Panc1 (cell line): ENCODE measurements around the gene NDUFAF2. TPM values are rescaled to one million over a fixed set of nuclear protein-coding genes. Genes with fewer than 3 reads are reported as not detected.

Source experiments
- ATAC-seq: fragments of 200-7000 bp; cut with Tn5 transposase; 2 replicates; pipeline ENCODE4 v1.9.1; 2020; ENCODE audit warnings: mild to moderate bottlenecking, moderate library complexity
- BruUV-seq: library from RNA; stranded (reverse); fragments of 400-500 nt; replicated peaks from 2 replicates; lab custom pipeline; 2021; lab: Mats Ljungman, UMichigan
- CTCF ChIA-PET: fragments of 300-600 bp; sonication (Branson Sonifier 250); formaldehyde crosslinking; loops from one replicate; lab custom pipeline; 2022; ENCODE audit warnings: antibody characterized with exemption; lab: Charles Lee
- POLR2A ChIA-PET: fragments of 300-600 bp; sonication (Branson Sonifier 250); formaldehyde crosslinking; loops from one replicate; lab custom pipeline; 2022; ENCODE audit warnings: antibody characterized with exemption; lab: Charles Lee
- DNase-seq: peaks from one replicate; pipeline ENCODE4 v3.0.0-alpha.2; 2010; ENCODE audit warnings: low read depth, low spot score
- H3K27ac ChIP-seq: 2 replicates; pipeline ENCODE4 v1.5.1; 2011; ENCODE audit warnings: mild to moderate bottlenecking, low read length, inconsistent platforms
- H3K27me3 ChIP-seq: fragments of 200-500 bp; sonication (Bioruptor generic); 2 replicates; pipeline ENCODE4 v1.6.0; 2014; ENCODE audit warnings: low read length, inconsistent platforms; ENCODE audit not compliant: control insufficient read depth, insufficient read depth
- H3K36me3 ChIP-seq: fragments of 200-500 bp; sonication (Bioruptor generic); 2 replicates; pipeline ENCODE4 v1.5.1; 2014; ENCODE audit warnings: inconsistent platforms, mild to moderate bottlenecking, low read length, moderate library complexity; ENCODE audit not compliant: control insufficient read depth, insufficient read depth
- H3K4me1 ChIP-seq: 2 replicates; pipeline ENCODE4 v1.5.1; 2011; ENCODE audit warnings: inconsistent platforms, mild to moderate bottlenecking, low read length, moderate library complexity; ENCODE audit not compliant: control insufficient read depth, insufficient read depth
- H3K4me3 ChIP-seq, 2 experiments: 2 replicates each; pipeline ENCODE4 v1.5.1; 2011 to 2012; ENCODE audit warnings: low read depth in 2 of 2, low read length in 2 of 2, mild to moderate bottlenecking in 2 of 2, inconsistent platforms in 1 of 2, moderate library complexity in 1 of 2
- H3K9me3 ChIP-seq: fragments of 200-500 bp; sonication (Bioruptor generic); 2 replicates; pipeline ENCODE4 v1.5.1; 2014; ENCODE audit warnings: low read depth, mild to moderate bottlenecking, inconsistent platforms, low read length, moderate library complexity; ENCODE audit not compliant: control insufficient read depth, insufficient read depth
- CTCF ChIP-seq: fragments of 450-650 bp; IDR thresholded peaks from 2 replicates; pipeline ENCODE4 v1.5.1; 2017; ENCODE audit warnings: mild to moderate bottlenecking
- POLR2AphosphoS5 ChIP-seq: IDR thresholded peaks from 2 replicates; pipeline ENCODE4 v1.6.1; 2012; ENCODE audit warnings: mild to moderate bottlenecking, low read depth, low read length, moderate library complexity
- SIN3A ChIP-seq: IDR thresholded peaks from 2 replicates; pipeline ENCODE4 v1.6.1; 2012; ENCODE audit warnings: low read depth, mild to moderate bottlenecking, low read length, moderate library complexity, borderline replicate concordance; ENCODE audit not compliant: insufficient read depth
- TCF7L2 ChIP-seq: IDR thresholded peaks from 2 replicates; pipeline ENCODE4 v1.6.1; 2011; ENCODE audit warnings: mild to moderate bottlenecking, low read depth, low read length, inconsistent platforms
- in situ Hi-C: cut with HindIII; loops from 2 replicates; pipeline ENCODE4 v1.10.0; 2016; ENCODE audit warnings: low sequenced_read_pairs, low pct_unique_long_range_greater_than_20kb
- intact Hi-C: fragments of 100-400 bp; cut with micrococcal nuclease; formaldehyde crosslinking; loops from one replicate; pipeline ENCODE4 v1.10.0; 2022; ENCODE audit not compliant: unreplicated experiment
- total RNA-seq: library from RNA; stranded (reverse); gene quantifications from one replicate; pipeline ENCODE4 v1.2.1, GENCODE V29; 2021; ENCODE audit not compliant: unreplicated experiment
- TF ChIP-seq, protein P1 (sequence below), 2 experiments: IDR thresholded peaks; 2 replicates each; pipeline ENCODE4 v1.6.1; 2011 to 2012; ENCODE audit warnings: low read depth in 2 of 2, control low read depth in 1 of 2, low read length in 1 of 2, mild to moderate bottlenecking in 1 of 2, moderate library complexity in 1 of 2; ENCODE audit not compliant: insufficient read depth in 1 of 2

Gene NDUFAF2
- total RNA-seq, 1 experiment from 2014 or later, result 41.6 TPM

DNA sequence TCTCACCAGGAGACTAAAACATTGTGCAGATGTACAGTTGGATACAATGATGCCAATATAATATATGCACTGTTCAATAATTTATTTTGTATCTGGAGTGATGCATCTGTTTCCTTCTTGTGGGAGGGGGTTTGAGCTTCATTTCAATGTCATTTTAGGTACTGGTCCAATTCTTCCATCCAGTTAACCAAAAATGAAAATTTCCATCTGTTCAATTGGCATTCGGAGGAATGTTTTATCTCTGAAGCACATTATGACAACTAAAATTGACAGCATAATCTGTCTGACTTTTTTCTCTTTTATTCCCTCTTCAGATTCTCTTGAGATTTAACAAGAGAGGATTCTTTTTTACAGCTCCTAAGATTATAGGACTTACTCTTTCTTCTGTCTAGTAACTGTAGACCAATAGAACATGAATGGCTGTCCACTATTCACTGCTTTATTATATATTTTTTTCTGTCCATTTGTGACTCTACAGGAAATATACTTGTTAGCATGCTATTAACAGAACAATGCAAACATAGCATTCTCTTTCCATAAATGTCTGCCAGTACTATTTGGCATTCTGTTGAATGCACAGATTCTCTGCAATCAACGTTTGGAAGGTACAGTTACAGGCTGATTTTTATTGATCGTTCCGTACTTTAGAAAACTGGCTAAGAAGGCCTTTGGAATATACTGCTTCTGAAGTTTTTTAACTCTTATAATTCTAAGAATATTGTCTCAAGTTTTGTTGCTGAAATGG, 57.8 kb downstream of the NDUFAF2 start:
- H3K27me3 ChIP-seq, result no peaks in the 10 kb centered on the region
- H3K36me3 ChIP-seq, result no peaks in the 10 kb centered on the region
- H3K27ac ChIP-seq, result no peak overlapping the region
- no TSS peak for BruUV-seq
- TF ChIP-seq CTCF (no peak), TCF7L2 (no peak), POLR2AphosphoS5 (no peak), SIN3A (no peak)
- TF ChIP-seq, protein P1, sequence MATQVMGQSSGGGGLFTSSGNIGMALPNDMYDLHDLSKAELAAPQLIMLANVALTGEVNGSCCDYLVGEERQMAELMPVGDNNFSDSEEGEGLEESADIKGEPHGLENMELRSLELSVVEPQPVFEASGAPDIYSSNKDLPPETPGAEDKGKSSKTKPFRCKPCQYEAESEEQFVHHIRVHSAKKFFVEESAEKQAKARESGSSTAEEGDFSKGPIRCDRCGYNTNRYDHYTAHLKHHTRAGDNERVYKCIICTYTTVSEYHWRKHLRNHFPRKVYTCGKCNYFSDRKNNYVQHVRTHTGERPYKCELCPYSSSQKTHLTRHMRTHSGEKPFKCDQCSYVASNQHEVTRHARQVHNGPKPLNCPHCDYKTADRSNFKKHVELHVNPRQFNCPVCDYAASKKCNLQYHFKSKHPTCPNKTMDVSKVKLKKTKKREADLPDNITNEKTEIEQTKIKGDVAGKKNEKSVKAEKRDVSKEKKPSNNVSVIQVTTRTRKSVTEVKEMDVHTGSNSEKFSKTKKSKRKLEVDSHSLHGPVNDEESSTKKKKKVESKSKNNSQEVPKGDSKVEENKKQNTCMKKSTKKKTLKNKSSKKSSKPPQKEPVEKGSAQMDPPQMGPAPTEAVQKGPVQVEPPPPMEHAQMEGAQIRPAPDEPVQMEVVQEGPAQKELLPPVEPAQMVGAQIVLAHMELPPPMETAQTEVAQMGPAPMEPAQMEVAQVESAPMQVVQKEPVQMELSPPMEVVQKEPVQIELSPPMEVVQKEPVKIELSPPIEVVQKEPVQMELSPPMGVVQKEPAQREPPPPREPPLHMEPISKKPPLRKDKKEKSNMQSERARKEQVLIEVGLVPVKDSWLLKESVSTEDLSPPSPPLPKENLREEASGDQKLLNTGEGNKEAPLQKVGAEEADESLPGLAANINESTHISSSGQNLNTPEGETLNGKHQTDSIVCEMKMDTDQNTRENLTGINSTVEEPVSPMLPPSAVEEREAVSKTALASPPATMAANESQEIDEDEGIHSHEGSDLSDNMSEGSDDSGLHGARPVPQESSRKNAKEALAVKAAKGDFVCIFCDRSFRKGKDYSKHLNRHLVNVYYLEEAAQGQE (IDR thresholded peaks at IDR 0.05; ENCODE audit: insufficient read depth in 1 of 2, low read depth in 2 of 2, low read length in 1 of 2), result no peak
- CTCF ChIA-PET, result no interaction called here
- no peaks in the 10 kb centered on the region for H3K4me1 ChIP-seq
- in situ Hi-C loops (no loop called here), intact Hi-C loops (no loop called here)
- no peak for DNase-seq
- POLR2A ChIA-PET, result no interaction called here
- no peak for ATAC-seq
- H3K4me3 ChIP-seq, result no peak overlapping the region
- H3K9me3 ChIP-seq, result no peaks in the 10 kb centered on the region

DNA sequence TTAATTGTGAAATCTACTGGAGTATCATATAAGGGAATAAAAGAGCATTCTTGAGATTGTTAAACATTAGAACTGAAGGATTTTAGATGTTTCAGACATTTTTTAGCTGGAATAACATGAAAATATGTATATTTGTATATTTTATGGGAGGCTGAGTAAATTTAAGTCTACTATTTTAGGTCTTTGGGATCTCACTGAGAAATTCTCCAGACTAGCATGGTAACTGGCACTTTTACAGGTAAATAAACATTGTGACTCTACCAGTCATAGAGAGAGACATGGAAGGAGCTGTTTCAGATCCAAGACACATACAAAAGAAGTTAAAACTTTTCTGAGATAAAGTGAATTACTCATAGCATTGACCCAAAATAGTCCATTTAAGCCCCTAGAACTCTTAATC, 59.4 kb downstream of the NDUFAF2 start:
- TF ChIP-seq CTCF (no peak), POLR2AphosphoS5 (no peak)
- H3K27ac ChIP-seq, result no peak overlapping the region
- H3K27me3 ChIP-seq, result no peaks in the 10 kb centered on the region
- DNase-seq (no peak), ATAC-seq (no peak)
- intact Hi-C loops, result no loop called here
- no peak overlapping the region for H3K4me3 ChIP-seq
- POLR2A ChIA-PET, result no interaction called here
- in situ Hi-C loops, result no loop called here
- CTCF ChIA-PET, result no interaction called here
- no TSS peak for BruUV-seq
- H3K4me1 ChIP-seq, result no peaks in the 10 kb centered on the region
- no peaks in the 10 kb centered on the region for H3K36me3 ChIP-seq
- no peaks in the 10 kb centered on the region for H3K9me3 ChIP-seq
